NK-92 treated with Interleukin-12 subunit alpha and Interleukin-12 subunit beta, amount 100 ng/mL, for 24 hours (cell line): ENCODE data around the gene OTP.

ENCODE experiments used
- DNase-seq: peaks from one replicate; lab custom pipeline; 2025; lab: John Stamatoyannopoulos, UW

Gene OTP

GRCh38 chr5:77640589-77641396 lies 2.3 kb upstream of the OTP start:
- DNase-seq: no peak

DNA sequence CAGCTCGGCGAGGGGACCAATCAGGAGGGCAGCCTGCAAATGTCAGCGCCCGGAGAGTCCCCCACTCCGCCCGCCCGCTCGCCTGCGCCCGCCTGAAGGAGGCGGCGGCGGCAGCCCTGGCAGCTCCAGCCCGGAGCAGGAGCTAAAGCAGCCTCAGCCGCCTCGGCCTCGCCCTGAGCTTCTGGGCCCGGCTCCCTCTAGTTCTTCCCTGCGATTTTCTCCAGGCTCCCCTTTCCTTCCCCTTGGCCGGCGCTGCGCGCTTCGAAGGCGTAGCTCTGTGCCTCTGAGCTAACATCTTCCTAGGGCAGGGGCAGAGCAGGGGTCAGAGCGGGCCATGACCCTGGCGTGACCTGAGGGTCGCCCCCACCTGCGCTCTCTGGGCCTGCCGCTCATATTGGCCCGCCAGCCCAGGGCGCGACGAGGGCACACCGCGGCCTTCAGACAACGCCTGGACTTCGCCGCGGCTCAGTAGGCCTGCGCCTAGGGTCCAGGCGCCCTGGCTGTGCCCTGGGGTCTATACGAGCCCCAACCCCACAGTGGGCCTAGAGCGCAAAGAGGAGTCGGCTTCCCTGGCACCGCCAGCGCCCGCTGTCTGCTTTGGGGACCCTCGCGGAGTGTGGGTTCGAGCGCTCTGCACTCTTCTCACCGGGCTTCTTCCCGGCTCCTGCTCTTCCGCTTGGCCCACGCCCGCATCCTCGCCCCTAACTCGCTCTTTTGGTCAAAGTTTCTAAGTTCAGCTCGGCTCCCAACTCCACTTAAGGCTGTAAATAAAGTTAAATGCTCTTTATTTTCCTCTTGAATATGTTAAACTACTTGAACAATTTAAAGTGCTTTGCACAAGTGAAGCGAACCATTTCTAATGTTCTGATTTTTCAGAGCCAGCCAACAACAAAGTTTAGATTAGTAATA lies 504 bp upstream of the OTP start:
- no peak for DNase-seq

GRCh38 chr5:77637170-77637997 lies 1.1 kb downstream of the OTP start:
- no peak for DNase-seq

- DNase-seq: no peak
Measured at GRCh38 chr5:77636641-77637169, 1.8 kb downstream of the OTP start.

DNA sequence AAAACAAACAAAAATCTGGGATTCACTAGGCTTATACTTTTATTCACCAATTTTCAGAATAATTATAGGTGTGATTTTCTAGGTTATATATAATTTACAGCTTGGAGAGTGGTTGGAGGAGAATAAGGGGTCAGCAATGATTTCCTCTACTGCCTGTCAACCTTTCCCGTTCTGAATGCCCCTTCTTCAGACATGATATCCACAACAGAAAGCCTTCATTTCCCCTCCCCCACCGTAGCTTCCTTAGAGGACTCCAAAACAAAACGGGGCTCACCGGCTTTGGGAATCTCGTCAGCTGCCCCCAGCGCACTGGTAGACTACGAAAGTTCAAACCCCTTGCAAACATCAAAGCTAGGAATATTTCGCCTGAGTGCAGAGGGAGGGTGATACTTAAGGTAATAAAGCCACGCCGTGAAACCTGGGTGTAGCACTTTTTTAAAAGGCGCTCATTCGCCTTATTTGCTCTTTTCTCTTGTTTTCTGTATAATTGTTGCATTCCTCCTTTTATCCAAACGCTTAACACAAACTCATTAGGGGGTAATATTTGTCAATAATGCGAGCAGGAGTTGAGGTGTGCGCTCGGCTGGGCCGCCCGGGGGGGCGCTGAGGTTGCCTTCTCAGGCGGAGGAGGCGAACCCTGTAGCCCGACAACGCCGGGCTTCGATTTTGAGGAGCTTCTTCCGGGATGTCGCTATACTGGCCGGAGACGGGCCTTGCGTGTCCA lies 2.4 kb downstream of the OTP start:
- no peak for DNase-seq

DNA sequence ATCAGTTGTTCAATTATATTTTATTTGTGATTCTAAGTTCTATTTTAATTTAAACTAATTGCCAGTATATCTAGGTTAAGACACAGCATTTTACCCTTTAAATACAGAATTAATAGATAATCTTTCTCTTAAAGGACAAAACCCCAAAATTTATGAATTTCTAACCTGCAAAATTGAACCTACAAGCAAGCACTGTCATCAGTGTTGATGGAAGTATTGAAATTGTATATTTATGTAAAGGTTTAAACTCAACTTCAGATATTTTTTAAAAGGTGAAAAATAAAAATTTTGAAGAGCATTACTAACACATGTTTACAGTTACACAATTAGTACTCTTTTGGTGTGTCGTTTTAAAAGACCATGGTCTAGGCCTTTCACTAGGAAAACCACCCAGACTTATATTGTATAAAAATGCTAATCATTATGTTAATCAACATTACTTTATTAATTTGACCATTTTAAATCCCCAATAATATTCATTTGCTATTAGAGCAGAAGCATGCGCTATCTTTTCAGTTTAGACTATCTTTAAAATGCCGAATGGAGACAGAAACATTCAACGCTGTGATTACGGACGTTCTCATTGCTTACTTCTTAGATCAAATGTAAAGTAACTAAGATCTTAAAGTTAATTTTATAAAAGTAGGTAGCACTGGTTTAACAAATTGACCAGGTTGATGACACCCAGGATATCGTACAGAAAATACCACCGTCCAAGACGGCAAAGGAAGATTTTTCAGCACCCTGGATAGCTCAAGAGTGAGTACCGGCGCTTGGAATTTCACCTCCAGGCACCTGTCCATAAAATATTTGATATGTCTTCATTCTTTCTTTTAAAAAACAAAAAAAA lies 3.2 kb downstream of the OTP start:
- DNase-seq: no peak

GRCh38 chr5:77633709-77634108 lies 4.8 kb downstream of the OTP start:
- DNase-seq: no peak

- no peak for DNase-seq
Measured at GRCh38 chr5:77633207-77633675, 5.3 kb downstream of the OTP start.

GRCh38 chr5:77632526-77633206 lies 5.8 kb downstream of the OTP start:
- no peak for DNase-seq

- DNase-seq: no peak
Measured at GRCh38 chr5:77630114-77630680, 8.3 kb downstream of the OTP start.

- DNase-seq: no peak
Measured at GRCh38 chr5:77629509-77630113, 8.9 kb downstream of the OTP start.

- no peak for DNase-seq
Measured at GRCh38 chr5:77628840-77629508, 9.5 kb downstream of the OTP start.

DNA sequence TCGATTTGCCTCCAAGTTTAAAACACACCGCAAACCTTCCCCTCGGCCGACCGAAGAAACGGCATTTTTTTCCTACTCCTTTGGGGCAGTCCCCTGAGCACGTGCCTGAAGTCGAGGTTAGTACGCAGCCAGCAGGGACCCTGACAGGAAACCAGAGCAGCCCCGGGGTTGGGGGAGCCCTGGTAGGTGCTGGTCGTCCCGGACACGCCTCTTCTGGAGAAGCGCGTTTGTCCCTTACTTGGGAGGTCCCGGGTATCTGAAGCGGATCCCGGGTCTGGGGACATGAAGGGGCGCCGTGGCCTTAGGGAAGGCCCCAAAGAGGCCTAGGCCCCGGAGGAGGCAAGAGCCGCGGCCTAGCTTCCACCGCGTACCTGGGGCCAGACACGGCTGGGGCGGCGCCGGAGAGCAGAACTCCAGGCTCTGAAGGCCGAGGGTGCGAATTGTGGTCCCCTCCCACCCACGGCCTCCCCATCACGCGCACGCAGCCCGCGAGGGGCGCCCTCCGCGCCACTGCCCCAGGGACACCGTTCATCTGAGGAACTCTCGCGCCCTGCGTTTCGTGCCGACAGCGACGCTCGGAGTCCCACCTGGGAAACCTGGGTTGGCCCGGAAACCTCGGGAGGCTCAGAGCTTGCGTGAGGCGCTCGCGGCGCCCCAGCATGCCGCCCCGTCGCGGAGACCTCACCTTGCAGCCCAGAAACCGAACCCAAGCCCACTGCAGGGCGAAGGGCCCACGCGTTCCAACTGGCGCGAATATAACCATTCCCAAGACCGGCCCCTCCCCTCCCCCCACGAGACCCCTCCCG lies 10.4 kb downstream of the OTP start:
- no peak for DNase-seq

DNA sequence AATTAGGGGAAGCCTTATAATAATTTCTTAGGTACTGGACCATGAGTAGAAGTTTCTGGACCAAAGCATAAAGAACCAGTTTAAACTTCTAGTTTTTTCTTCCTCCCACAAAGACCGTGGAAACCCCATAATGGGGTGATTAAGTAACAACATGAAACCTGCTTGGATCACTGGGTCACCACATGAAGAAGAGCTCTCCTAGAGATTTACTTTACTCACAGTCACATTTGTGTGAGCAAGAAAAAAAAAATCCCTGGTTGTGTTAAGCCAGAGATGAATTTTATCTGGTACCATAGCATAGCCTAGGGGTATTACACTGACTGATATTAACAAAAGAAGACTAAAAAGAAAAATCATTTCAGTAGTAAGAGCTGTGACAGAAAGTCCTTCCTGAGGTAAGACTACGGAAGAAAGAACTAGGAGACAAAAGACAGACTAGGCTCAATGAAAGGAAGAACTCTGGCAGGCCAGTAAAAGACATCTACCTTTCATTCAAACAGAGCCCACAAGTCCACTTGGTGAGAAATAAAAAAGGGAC lies 15.2 kb downstream of the OTP start:
- no peak for DNase-seq

DNA sequence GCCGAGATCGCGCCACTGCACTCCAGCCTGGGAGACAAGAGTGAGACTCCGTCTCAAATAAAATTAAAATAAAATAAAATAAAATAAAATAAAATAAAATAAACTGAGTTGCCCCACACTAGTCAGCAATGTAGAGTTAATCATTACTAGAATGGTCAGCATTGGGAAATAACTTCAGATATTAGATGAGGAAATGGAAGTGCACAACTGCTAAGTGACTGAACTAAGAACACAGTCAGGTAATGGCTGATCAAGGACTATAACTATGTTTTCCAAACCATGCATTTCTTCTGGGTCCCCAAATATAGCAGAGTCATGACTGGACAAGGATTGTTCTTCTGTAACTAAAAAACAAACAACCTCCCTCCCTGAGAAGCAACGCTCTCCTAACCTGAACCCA lies 17.1 kb downstream of the OTP start:
- no peak for DNase-seq

- DNase-seq: no peak
Measured at GRCh38 chr5:77620405-77620804, 18.1 kb downstream of the OTP start.

- DNase-seq: no peak
Measured at GRCh38 chr5:77616920-77617319, 21.6 kb downstream of the OTP start.
